Measurements from ENCODE around the gene MYOCD.
A peak's percentile ranks its signal among the peaks of the same experiment; 100 is the strongest.

Gene MYOCD

DNA sequence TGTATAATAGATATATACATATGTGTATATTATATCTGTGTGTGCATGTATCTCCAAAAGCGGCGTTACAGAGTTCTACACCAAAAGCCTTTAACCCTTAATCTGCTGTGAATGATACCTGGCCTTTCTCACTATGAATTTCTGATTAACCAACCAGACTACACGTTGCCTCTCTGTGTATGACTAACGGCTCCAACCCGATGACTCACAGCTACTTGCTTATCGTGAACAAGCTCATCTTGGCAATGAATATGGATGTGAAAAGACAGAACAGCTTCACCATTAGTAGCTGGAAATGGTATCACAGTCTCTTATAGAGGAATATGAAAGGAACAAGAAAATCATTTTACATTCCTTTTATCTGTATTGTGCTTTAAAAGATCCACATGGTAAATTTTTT, 99.9 kb downstream of the MYOCD start:
- DNase-seq = no peak

DNA sequence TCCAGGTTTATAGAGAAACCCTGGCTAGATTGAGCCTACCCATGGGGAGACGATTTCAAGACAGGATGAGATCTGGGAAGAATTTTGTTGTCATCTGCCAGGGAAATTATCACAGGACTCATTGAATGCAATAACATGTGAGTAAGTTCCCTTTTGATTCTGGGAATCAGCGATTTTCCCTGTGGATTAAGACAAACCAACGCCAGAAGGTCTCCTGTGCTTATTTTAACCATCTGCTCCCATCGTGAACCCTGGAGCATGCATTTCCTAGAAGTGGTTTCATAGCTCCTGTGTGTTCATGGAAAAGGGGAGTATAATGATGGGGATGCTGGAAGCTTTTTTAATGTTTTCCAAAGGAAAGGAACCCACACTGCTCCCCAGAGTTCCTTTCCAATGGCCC, 102.6 kb downstream of the MYOCD start:
- no peak for DNase-seq

DNA sequence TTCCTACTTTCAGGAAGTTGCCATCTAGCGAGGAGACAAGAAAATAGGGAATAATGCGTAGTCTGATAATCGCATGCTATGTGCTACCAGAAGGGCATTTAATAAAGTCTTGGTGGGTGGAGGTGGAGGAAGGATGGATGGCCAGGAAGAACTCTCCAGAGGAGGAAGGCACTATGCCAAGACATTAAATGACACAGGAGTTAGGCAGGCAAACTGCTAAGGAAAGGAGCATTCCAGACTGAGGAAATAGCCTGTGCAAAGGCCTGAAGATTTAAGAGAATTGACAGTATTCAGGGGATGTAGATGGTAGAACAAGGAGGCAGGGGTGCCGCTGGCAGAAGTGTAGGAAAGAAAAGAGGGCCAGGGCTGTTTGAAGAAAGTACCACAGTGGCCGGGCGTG, 104.3 kb downstream of the MYOCD start:
- DNase-seq = no peak

DNA sequence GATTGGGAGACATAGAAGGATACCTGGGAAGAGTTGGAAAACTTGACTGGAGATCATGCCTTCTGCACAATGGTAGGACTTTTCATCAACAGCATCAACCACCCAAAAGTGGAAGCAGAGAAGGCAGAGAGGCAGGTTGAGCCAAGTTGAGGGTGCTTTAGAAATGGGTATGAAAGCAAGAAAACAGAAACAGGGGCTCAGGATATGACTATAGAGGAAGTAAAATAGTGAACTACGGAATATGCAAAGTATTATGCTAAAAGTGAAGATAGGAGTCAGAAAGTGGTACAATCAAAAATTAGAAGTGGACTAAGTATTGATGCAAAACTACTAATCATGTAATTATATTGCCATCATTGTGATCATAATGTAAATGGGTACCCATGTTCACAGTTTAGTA, 107.5 kb downstream of the MYOCD start:
- DNase-seq = no peak

DNA sequence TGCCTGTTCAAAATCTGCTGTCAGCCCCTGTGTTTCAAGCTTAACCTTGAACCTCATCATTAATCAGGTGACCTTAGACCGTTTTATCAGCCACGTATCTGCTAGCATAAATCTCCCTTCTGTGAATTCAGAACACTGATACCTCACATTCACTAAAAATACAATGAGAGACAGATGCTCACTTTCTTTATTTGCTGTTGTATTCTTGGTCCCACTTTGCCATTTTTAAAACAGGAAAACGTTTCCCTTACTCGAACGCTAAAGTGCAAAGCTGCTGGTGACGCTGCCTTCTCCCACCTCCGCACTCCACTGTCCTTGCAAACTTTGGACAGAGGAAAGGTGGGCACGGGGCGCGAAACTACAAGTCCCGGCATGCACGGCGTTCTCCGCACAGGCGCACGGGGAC, 123.4 kb downstream of the MYOCD start:
- DNase-seq = no peak

DNA sequence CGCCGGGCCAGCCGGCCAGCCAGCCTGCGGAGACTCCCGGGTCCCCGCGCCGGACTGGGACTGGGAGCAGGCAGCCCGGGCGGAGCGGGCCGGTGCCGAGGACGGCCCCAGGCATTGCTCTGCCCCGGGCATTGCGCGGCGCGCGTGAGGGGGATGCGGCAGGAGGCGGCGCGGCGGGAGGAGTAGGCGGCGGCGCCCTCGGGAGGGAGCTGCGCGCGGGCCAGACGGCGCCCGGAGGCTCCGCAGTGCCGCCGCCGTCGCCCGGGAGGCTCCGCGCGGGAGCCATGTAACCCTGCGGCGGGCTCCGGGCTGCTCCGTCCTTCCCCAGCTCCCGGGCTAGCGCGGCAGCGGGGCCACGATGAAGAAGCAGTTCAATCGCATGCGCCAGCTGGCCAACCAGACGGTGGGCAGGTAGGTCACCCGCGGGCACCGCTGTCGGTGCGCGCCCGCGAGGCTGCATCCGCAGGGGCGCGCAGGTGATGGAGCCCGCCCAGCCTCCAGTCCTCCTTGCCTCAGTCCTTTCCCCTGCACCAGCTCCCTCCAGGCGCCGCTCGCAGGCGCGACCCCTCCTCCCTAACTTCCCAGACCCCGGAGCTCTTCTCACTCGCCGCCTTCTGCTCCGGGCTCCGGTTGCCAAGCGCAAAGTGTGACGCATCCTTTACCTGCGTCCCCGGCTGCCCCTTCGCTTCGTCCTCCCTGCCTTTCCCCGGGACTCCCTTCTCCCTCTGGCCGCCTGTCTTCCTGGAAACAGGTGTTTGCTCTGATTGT, 124.0 kb downstream of the MYOCD start, which contains the start of gene ARHGAP44:
Gene ARHGAP44 (plus strand): TSS at position 18 of the 768 bp plus-strand sequence. CDS start 341 bp downstream, at position 359.
- DNase-seq = peak; percentile 55

DNA sequence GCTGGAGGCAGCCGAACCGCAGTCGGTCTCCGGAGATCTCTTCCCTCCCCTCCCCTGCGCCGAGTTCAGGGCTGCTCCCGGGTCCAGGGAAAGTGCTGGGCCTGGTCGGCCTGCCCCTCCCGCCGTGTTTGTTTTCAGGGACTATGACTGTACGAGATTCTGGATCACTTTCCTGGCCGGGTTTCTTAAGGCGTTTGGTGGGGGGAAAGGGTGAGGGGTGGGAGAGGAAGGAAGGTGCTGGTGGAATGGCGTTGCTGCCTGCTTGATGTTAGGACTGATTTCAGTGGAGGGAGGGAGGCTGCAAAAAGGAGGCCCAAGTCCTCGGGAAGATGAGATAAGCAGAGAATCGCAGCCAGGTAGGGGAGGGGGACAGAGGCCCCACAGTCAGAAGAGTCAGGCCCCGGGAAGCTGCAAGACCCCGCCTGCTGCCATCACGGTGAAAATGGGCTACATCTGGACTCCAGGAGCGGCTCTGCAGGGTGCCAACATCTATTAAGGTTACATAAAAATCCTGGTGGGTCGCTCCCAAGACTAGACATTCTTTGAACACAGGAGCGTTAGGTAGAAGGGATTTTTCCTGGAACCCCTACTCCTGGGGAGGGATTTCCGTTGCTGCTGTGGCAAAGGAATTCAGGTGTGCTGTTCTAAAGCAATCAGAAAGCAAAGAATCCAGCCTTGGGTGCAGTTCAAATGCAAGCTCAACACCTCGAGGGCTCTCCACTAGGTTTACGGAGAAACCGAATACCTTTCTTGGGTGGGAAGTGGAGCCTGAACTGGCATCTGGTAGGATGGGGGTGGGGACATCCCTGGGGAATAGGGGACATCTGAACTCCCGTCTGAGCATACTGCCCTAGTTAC, 124.8 kb downstream of the MYOCD start:
- no peak for DNase-seq

DNA sequence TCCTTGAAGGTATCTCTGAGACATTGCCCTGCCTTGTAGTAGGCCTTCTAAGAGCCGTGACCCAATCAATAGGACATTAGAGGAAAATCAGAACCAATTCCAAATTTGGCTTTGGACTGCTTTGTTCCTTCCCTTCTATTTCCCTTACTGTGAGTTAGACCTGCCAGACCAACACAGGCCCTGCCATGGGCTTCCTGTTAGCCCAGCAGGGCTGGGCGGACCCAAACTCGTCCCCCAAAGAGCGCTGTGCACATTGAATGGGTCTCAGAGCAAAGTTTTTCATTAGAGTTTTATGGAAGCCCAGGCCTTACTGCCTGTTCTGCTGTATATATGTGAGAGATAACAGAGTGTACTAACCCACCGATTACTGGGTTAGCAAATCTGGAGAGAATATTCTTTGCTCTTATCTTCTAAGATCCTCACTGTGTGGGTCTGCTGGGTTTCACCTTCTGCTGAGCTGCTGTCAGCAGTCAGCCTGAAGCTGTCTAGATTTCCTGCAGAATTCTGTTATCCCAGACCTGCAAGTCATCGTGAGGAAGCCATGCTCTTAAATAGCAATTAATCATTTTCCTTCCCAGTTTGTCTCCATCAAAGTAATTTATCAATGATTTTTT, 129.3 kb downstream of the MYOCD start:
- no peak for DNase-seq

DNA sequence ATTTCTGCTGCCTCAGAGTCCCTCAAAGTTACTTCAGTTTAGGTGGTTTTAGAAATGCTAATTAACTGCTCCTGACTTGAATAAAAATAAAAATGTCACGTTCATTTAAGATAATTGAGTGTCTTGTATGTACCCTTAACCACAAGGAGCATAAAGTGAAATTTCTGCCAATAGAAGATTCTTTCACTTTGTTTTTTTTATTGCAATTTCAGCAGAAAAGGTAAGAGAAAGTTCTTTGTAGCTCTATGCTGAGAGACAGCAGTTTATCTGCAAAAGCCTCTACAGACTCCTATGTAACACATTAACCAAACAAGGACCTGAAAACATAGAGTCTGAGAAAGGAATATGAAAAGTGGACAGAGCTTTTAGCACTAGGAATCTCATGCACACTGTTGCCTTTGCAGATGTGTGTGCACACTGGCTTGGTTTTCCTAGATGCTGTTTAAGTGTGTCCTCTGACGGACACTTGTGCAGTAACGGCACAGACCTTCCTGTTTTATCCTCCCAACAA, 135.2 kb downstream of the MYOCD start:
- no peak for DNase-seq

DNA sequence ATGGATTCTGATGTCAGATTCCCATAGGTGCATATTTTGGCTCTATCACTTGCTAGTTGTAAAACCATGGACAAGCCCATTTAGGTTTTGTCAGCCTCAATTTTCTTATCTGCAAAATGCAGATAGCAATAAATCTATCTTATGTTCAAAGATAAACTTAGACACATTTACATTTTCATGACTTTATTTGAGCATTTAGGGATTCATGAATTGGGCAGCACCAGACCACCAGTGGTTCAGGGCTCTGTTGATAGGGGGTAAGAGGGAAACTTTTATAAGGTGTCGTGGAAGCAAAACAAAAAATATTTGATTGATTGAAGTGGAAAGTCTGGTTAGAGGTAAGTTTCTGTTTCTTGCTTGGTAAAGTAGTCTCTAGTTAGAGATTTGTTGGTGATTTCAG, 140.9 kb downstream of the MYOCD start:
- DNase-seq = no peak

DNA sequence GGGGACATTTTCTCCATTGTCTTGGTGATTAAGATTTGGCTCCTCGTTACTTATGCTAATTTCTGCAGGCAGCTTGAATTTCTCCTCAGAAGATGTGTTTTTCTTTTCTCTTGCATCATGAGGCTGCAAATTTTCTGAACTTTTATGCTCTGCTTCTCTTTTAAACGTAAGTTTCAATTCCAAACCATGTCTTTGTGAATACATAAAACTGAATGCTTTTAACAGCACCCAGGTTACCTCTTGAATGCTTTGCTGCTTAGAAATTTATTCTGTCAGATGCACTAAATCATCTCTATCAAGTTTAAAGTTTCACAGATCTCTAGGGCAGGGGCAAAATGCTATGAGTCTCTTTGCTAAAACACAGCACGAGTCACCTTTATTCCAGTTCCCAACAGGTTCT, 143.0 kb downstream of the MYOCD start:
- no peak for DNase-seq

DNA sequence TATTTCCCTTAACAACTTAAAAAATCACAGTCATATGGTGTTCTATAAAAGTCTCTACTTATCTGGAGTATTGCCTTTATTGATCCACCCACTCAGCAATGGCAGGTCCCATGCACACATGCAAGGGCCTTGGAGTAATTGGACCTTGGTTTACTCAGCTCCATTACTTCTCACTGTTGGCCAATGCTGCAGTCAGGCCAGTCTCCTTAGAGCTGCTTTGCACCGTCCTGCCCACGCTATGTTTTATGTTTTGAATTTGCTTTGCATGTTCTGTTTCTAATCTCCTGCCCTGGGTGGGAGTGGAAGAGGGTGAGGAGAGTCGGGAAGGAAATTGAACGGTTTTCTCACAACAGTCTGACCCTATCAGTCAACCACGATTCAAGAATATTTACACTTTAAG, 147.2 kb downstream of the MYOCD start:
- no peak for DNase-seq

DNA sequence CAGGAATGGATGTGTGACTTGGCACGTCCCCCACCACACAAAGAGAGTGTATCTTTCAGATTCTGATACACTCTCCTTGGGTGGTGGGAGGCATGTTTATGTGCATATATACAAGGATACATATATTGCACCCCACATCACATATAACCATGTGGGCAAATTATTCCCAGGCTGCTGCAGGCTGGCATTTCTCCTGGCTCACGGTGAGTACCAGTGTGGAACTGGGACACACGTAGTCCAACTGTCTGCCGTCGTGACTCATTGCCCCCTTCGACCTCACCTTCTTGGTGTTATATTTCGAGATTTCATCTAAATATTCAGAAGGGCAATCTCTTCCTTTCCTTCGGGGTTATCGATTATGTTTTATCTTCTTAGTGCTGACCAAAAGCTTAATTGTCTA, 148.0 kb downstream of the MYOCD start:
- DNase-seq = no peak

DNA sequence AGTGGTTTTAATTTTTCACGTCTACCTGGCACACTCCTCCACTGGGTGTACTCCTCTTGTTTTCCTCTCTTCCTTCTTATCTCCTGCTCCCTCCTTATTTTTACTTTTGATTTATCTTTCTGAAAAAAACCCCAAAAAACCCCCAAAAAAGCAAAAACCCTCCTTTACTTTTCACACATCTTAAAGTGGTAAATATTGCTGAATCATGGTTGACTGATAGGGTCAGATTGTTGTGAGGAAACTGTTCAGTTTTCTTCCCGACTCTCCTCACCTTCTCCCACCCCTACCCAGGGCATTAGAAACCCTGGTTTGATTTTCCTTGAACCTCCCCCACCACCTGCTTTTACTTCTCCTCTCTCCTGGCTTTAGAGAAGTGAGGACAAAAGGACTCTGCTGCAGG, 149.0 kb downstream of the MYOCD start:
- DNase-seq = no peak

DNA sequence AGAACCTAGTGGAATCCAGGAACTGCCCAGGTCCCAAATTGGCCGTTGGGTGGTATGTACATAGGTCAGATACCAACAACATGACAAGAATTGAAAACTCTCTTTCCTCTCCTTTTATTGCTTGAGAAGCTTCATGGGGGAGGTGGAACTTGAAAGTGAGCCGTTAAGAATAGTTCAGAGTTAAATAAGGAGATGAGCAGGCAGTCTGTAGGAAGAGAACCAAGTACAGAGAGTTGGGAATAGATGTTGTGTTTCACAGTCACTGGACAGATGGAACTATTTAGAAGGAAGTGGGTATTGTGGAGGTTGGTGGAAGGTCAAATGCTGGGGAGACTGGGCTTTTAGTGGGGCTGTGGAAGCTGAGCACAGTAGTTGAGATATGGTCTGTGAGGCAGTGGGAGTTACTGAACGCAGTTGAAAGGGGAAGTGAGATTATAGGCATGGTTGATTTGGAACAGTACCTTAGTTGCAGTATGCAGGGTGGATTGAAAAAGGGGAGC, 150.0 kb downstream of the MYOCD start:
- no peak for DNase-seq
